HT1080 (cell line): ENCODE measurements around the gene MYLK2. TPM values are rescaled to one million over a fixed set of nuclear protein-coding genes. Genes with fewer than 3 reads are reported as not detected.

Experiments
- DNase-seq: peaks from one replicate; pipeline ENCODE4 v3.0.0-alpha.2; 2015; ENCODE audit warnings: low read depth
- total RNA-seq: library from RNA; depleted of rRNA; stranded (reverse); fragments of >200 nt; shearing (Covaris generic); gene quantifications from 2 replicates; pipeline ENCODE4 v1.2.3, GENCODE V29; 2014

MYLK2 gene
- total RNA-seq, 1 experiment from 2014 or later, result 1.0 TPM

DNA sequence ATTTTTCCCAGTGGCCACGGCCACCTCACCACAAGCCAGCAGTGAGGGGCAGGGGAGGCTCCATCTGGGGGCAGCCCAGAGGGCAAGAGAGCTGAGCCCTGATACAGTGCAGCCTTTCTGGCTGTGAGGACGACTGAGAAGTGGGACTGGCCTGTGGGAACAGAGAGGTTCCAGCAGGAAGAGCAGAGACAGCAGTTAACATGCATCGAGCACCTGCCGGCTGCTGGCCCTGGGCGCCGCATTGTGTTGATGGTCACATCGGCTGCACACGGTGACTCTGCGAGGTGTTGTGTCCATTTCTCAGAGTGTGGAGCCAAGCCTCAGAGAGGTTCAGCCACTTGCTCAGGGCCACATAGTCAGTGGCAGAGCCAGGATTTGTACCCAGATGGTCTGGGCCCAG, 16.4 kb downstream of the MYLK2 start:
- DNase-seq, result no peak

DNA sequence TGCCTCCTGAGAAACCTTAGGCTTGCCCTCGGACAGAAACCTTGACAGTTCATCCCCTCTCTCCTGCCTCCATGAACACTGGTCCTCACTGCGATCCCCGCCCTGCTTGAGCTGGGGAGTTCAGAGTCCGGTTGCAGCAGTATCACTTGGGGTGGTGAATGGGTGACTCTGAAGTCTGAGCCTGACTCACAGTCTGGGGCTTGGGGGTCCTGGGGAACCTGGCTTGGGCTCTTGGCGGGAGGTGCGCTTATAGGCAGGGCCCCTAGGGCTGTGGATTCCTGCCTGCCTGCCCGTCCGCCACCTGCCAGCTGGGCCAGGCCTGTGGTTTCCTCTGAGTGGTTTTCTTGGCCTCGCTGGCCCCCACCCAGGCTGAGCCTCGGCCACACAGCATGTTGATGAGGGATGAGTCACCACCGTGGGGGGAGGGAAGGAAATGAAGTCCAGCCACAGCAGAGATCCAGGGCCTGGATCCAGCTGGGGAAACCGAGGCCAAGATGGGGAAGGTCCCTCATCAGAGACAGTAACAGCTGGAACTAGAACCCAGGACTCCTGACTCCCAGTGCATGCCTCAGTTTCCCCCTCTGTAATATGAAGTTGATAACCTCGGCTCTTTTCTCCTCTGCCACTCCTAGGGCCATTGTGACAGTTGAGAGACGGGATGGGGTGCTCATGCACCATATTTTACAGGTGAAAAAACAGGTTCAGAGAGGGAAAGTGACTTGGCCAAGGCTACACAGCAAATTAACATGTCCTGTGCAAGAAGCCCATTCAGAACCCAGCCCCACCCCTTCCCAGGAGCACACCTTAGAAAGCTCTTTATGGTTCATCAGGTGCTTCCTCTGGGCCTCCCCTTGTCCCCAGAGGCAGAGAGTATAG, 17.1 kb downstream of the MYLK2 start:
- peak; percentile 95 for DNase-seq

DNA sequence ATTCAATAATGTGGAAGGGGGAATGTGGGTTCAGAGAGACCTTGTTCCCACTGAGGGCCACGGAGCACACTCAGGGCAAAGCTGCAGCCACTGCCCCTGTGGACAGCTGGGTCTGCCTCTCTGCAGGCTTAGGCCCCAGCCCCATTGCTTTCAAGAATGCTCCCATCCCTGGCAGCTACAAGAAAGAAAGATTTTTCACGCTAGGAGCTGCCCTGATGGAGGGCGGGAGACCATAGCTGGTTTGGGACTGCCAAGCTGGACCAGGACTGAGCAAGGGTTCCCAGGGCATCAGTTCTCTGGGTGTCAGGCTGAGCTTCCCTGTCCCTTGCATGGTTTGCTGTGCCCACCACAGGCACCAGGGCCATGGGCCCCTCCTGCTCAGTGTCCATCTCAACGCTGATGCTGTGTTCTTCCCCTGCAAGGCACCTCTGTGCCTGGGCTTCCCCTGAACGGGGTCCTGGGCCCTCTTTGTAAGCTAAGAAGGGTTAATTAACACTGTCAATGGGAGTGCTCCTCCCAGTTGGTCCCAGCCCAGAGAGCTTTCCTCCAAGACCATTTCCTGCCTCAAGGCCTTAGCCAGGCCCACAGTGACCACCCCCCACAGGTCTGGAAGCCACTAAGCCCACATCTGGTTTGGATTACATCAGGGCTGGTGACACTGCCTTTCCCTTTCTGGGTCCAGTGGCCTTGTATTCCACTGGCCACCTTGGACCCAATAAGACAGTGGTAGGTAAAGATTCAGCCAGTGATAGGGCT, 17.9 kb downstream of the MYLK2 start:
- DNase-seq, result peak; percentile 20

DNA sequence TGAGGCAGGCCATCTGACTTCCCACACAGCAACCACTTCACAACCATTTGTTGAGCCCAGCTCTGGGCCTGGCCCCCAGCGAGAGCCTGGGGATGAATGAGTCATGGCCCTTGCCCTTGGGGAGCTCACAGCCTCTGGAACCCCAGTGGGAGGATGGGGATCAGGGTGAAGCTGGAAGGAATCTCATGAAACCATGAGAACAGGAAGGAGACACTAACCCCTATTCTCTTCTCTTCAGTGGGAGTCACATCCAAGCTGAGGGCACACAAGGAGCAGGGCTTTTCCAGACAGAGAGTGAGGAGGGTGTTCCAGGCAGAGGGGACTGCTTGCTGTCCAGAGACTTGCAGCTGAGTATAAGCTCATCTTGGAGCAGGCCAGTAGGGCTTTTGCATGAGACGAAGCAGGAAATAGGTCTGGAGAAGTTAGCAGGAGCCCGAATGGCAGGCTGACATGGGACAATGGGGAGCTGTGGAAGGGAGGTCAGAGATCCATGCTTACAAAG, 18.8 kb downstream of the MYLK2 start:
- DNase-seq, result peak; percentile 78

- DNase-seq, result peak; percentile 41
Measured at GRCh38 chr20:31838646-31839292, 19.6 kb downstream of the MYLK2 start.

- DNase-seq, result peak; percentile 21
Measured at GRCh38 chr20:31839782-31840487, 20.8 kb downstream of the MYLK2 start.

- DNase-seq, result no peak
Measured at GRCh38 chr20:31840906-31841816, 22.0 kb downstream of the MYLK2 start.

- peak; percentile 86 for DNase-seq
Measured at GRCh38 chr20:31841928-31842327, 22.8 kb downstream of the MYLK2 start.

- DNase-seq, result peak; percentile 36
Measured at GRCh38 chr20:31842471-31843157, 23.5 kb downstream of the MYLK2 start.

GRCh38 chr20:31843288-31843687, 24.1 kb downstream of the MYLK2 start:
- DNase-seq, result no peak

- DNase-seq, result no peak
Measured at GRCh38 chr20:31843881-31844280, 24.7 kb downstream of the MYLK2 start.

- DNase-seq, result no peak
Measured at GRCh38 chr20:31844737-31845299, 25.7 kb downstream of the MYLK2 start.

GRCh38 chr20:31845300-31845863, 26.2 kb downstream of the MYLK2 start, which contains the start of gene FOXS1:
FOXS1 (minus strand) TSS chr20:31845604; CDS start chr20:31845542, 62 bp downstream.
- DNase-seq, result no peak

- no peak for DNase-seq
Measured at GRCh38 chr20:31846793-31847138, 27.6 kb downstream of the MYLK2 start.

DNA sequence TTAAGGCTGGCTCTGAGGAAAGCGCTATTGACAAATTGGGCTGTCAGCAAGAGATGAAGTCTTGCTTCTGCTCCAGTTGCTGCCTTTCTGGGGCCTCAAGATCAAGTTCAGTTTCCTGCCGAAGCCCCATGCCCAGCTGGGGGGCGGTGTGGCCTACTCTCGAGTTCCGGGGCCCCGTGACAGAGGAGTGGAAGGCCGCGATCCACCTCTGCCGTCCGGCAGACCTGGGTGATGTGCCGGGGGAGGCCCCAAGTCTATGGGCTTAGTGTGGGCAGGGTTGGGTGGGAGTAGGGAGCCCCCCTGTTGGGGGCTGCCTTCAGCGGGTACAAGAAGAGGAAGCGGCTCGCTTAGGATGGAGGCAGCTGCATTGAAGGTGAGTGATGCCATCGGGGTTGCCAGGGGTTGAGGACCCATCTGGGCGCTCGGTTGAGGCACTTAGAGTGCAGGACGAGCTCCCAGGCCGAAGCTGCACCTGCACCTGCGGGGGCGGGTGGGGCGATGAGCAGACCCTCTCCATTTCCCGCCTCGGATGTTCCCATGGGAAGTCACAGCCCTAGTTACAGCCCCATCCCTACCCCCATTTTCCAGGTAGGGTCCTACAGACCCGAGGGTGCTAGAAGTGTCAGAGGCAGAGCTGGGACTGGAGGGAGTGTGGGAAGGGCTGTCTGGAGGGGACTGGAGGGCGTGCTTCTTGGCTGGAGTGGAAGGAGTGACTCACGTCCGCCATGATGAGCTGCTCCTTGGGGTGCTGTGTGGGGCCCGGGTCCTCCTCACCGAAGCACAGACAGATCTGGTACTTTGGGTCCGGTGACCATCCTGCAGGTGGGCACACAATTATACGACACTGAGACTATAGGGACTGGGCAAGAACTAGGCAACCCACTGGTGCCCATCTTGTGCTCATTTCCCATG, 29.2 kb downstream of the MYLK2 start:
- DNase-seq, result peak; percentile 28

DNA sequence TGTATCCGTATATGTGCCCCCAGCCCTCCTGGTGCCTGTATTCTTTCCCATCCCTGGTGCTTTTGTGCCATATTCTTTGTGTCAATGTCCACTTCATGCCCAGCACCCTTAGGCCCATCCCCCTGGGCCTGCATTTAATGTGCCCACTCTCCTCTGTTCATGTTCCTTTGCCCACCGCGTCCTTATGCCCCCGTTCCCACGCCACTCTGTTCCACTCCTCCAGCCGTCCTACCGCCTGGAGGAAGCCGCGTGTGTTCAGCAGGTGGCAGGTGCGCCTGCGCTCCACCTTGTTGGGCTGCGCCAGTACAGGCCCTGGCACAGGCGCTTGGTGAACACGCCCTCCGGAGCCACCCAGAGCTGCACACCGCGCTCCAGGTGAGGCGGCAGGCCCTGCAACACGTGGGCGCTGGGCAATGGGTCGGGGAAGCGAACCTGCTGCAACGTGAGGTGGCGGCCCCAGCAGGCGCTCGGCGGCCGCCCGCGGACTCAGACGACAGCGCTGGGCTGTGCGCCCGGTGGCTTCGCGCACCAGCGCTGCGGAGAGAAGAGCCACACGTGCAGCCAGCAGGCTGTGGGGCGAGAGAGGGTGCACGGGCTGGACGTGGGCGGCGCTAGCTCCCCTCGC, 30.3 kb downstream of the MYLK2 start:
- DNase-seq, result no peak
